T-helper 9 cell (primary cell): Measurements from ENCODE around the gene PALS2.
A peak's percentile ranks its signal among the peaks of the same experiment; 100 is the strongest.

Experiments used
- DNase-seq: peaks from one replicate; pipeline ENCODE4 v3.0.0-alpha.2; 2020
- total RNA-seq, 2 donors: gene quantifications; one replicate each; lab custom pipeline; 2026; lab: John Stamatoyannopoulos, UW

The PALS2 gene
- total RNA-seq = 29.9 to 33.3 reads per million in 2 donors

- peak; percentile 67 for DNase-seq
Measured at GRCh38 chr7:24572997-24573553, at the start of gene PALS2. Gene PALS2, plus strand, starts transcription at chr7:24573452. Its CDS starts 50,216 bp downstream, at chr7:24623668.

GRCh38 chr7:24531255-24531654 lies 42.0 kb upstream of the PALS2 start:
- DNase-seq = no peak

- DNase-seq = no peak
Measured at GRCh38 chr7:24536682-24537081, 36.6 kb upstream of the PALS2 start.

GRCh38 chr7:24540956-24541355 lies 32.3 kb upstream of the PALS2 start:
- DNase-seq = no peak

- no peak for DNase-seq
Measured at GRCh38 chr7:24545215-24545614, 28.0 kb upstream of the PALS2 start.

- DNase-seq = no peak
Measured at GRCh38 chr7:24548390-24548789, 24.9 kb upstream of the PALS2 start.

GRCh38 chr7:24549991-24550390 lies 23.3 kb upstream of the PALS2 start:
- no peak for DNase-seq

- DNase-seq = no peak
Measured at GRCh38 chr7:24555184-24555583, 18.1 kb upstream of the PALS2 start.

GRCh38 chr7:24555719-24556118 lies 17.5 kb upstream of the PALS2 start:
- no peak for DNase-seq

GRCh38 chr7:24560772-24561171 lies 12.5 kb upstream of the PALS2 start:
- DNase-seq = no peak

- no peak for DNase-seq
Measured at GRCh38 chr7:24566274-24566673, 7.0 kb upstream of the PALS2 start.

GRCh38 chr7:24570983-24571382 lies 2.3 kb upstream of the PALS2 start:
- DNase-seq = no peak

GRCh38 chr7:24572016-24572392 lies 1.2 kb upstream of the PALS2 start:
- no peak for DNase-seq

GRCh38 chr7:24572393-24572996 lies 757 bp upstream of the PALS2 start:
- DNase-seq = no peak

GRCh38 chr7:24573554-24574338 lies 494 bp downstream of the PALS2 start:
- DNase-seq = no peak

GRCh38 chr7:24574386-24574785 lies 1.1 kb downstream of the PALS2 start:
- DNase-seq = no peak

- no peak for DNase-seq
Measured at GRCh38 chr7:24574950-24575349, 1.7 kb downstream of the PALS2 start.

GRCh38 chr7:24576171-24577025 lies 3.1 kb downstream of the PALS2 start:
- no peak for DNase-seq

GRCh38 chr7:24578052-24578451 lies 4.8 kb downstream of the PALS2 start:
- DNase-seq = no peak

GRCh38 chr7:24580283-24580946 lies 7.2 kb downstream of the PALS2 start:
- no peak for DNase-seq

- no peak for DNase-seq
Measured at GRCh38 chr7:24582166-24582565, 8.9 kb downstream of the PALS2 start.

- peak; percentile 30 for DNase-seq
Measured at GRCh38 chr7:24587853-24588252, 14.6 kb downstream of the PALS2 start.

GRCh38 chr7:24591152-24591551 lies 17.9 kb downstream of the PALS2 start:
- no peak for DNase-seq
